HG03108 (cell line): ENCODE data around the gene GPD1.
"Not testable (repeated sequence)": the region's sequence is repeated elsewhere in the genome, so short reads cannot be mapped to it uniquely, and the experiment has no call there.

Source experiments
- ATAC-seq: cut with Tn5 transposase; IDR thresholded peaks from one replicate; pipeline ENCODE4 v1.9.1; 2021; ENCODE audit warnings: moderate library complexity; ENCODE audit not compliant: unreplicated experiment

Gene GPD1

GRCh38 chr12:50120521-50120920 is 16.7 kb downstream of the GPD1 start:
- ATAC-seq: no peak

- ATAC-seq: no peak
These were observed 17.1 kb downstream of the GPD1 start for GRCh38 chr12:50120953-50121352.

DNA sequence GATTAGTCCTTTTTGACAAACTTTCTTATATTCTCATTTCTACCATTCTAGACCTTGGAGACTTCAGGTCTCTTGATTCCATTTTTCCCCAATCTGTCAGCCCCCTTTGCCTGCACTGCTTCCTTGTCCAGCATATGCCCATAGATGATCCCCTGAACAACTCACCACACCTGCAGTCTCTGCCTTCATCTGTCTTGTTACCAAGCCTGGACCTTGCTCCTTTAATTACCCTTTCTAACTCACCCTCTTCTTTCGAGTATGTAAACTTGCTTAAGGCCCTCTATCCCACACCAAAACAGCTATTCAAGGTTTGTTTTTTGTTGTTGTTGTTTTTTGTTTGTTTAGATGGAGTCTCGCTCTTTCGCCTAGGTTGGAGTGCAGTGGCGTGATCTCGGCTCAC is 17.8 kb downstream of the GPD1 start:
- no peak for ATAC-seq

- ATAC-seq: no peak
These were observed 19.4 kb downstream of the GPD1 start for GRCh38 chr12:50123203-50123602.

GRCh38 chr12:50127546-50127945 is 23.7 kb downstream of the GPD1 start:
- no peak for ATAC-seq

- no peak for ATAC-seq
These were observed 25.5 kb downstream of the GPD1 start for GRCh38 chr12:50129290-50129689.

GRCh38 chr12:50132505-50133135 is 28.8 kb downstream of the GPD1 start:
- no peak for ATAC-seq

- ATAC-seq: no peak
These were observed 39.2 kb downstream of the GPD1 start for GRCh38 chr12:50142993-50143392.

GRCh38 chr12:50145439-50145838 is 41.6 kb downstream of the GPD1 start:
- no peak for ATAC-seq

- ATAC-seq: no peak
These were observed 43.5 kb downstream of the GPD1 start for GRCh38 chr12:50147281-50147680.

DNA sequence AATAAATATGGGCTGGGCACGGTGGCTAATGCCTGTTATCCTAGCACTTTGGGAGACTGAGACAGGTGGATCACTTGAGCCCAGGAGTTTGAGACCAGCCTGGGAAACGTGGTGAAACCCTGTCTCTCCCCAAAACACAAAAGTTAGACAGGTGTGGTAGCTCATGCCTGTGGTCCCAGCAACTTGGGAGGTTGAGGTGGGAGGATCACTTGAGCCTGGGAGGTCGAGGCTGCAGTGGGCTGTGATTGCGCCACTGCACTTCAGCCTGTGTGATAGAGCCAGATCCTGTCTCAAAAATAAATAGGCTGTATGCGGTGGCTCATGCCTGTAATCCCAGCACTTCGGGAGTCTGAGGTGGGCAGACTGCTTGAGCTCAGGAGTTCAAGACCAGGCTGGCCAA is 44.2 kb downstream of the GPD1 start:
- not testable (repeated sequence) for ATAC-seq

- no peak for ATAC-seq
These were observed 45.5 kb downstream of the GPD1 start for GRCh38 chr12:50149311-50149710.

- ATAC-seq: no peak
These were observed 47.4 kb downstream of the GPD1 start for GRCh38 chr12:50151047-50151687.

DNA sequence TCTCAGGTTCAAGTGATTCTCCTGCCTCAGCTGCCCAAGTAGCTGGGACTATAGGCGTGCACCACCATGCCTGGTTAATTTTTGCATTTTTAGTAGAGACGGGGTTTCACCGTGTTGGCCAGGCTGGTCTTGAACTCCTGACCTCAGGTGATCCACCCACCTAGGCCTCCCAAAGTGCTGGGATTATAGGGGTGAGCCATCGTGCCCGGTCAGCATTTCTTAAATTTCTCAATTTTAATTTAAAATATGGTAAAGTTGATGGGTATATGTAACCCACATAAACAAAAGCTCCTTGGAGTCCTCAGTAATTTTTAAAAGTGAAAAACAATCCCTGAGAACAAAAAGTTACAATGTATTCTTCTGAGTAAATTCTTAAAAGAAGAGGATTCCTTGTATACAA is 51.1 kb downstream of the GPD1 start:
- ATAC-seq: not testable (repeated sequence)

DNA sequence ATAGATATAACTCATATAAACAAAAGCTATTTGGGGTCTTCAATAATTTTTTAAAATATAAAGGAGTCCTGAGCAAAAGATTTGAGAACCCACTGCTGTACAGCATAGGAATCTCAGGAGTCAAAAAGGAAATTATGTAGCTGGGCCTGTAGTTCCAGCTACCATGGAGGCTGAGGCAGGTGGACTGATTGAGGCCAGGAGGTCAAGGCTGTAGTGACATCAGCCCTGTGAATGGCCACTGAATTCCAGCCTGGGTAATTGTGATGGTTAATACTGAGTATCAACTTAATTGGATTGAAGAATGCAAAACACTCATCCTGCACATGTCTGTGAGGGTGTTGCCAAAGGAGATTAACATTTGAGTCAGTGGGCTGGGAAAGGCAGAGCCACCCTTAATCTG is 52.8 kb downstream of the GPD1 start:
- ATAC-seq: no peak

GRCh38 chr12:50157259-50157658 is 53.5 kb downstream of the GPD1 start:
- ATAC-seq: no peak

DNA sequence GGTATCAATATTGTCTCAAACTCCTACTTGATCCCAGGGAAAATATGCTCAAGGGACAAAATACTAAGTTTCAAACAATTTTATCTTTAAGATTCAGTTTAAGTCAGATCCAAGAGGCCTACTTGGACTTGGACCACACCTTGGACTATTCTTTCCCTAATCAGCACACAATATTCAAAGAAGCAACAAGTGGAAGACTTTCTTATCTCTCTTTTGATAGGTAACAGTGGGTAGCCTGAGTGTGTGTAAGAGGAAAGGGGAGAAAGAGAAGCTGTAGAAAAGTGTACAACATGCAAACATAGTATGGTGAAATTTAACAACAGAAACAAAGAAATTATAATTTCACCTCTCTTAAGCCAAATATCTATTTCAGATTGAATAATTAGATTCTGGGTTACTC is 56.8 kb downstream of the GPD1 start:
- ATAC-seq: no peak
